Natural killer cell (primary cell): ENCODE measurements around the gene LSM4. TPM values are rescaled to one million over a fixed set of nuclear protein-coding genes. Genes with fewer than 3 reads are reported as not detected.

Experiments used
- ATAC-seq, 3 donors: fragments of 150-1000 bp in 2 of 3; fragments of 200-7000 bp in 1 of 3; cut with Tn5 transposase; 1 replicate in 1 of 3; 2 replicates in 2 of 3; pipeline ENCODE4 v1.10.0; 2021; ENCODE audit warnings: mild to moderate bottlenecking in 2 of 3, moderate library complexity in 2 of 3
- DNase-seq, 2 donors: peaks; one replicate each; pipeline versions ENCODE4 v3.0.0 to v3.0.0-alpha.2; 2013 to 2021; ENCODE audit warnings: mixed read lengths in 1 of 2
- H3K27ac ChIP-seq: one replicate; pipeline ENCODE4 v1.5.1; 2013; ENCODE audit warnings: mild to moderate bottlenecking, low read length
- H3K27me3 ChIP-seq: one replicate; pipeline ENCODE4 v1.6.1; 2013; ENCODE audit warnings: low read length; ENCODE audit not compliant: control insufficient read depth, insufficient read depth
- H3K36me3 ChIP-seq: one replicate; pipeline ENCODE4 v1.6.1; 2013; ENCODE audit warnings: low read length; ENCODE audit not compliant: control insufficient read depth, insufficient read depth
- H3K4me1 ChIP-seq: one replicate; pipeline ENCODE4 v1.6.1; 2013; ENCODE audit warnings: low read length; ENCODE audit not compliant: control insufficient read depth, insufficient read depth
- H3K4me3 ChIP-seq: one replicate; pipeline ENCODE4 v1.5.1; 2013; ENCODE audit warnings: low read length
- H3K9me3 ChIP-seq: one replicate; pipeline ENCODE4 v1.6.1; 2013; ENCODE audit warnings: low read length; ENCODE audit not compliant: control insufficient read depth, insufficient read depth
- H3K27ac Mint-ChIP-seq, 2 donors: one replicate each; pipeline ENCODE4 v1.8.0; 2022; ENCODE audit warnings: mild to moderate bottlenecking in 2 of 2, mixed read lengths in 2 of 2, moderate library complexity in 1 of 2
- H3K27me3 Mint-ChIP-seq, 2 donors: one replicate each; pipeline ENCODE4 v1.8.0; 2022; ENCODE audit warnings: low read depth in 2 of 2, mixed read lengths in 2 of 2
- H3K36me3 Mint-ChIP-seq: one replicate; pipeline ENCODE4 v1.8.0; 2022; ENCODE audit warnings: mixed read lengths
- H3K4me1 Mint-ChIP-seq, 2 donors: one replicate each; pipeline ENCODE4 v1.8.0; 2022; ENCODE audit warnings: mixed read lengths in 2 of 2
- H3K4me3 Mint-ChIP-seq: one replicate; pipeline ENCODE4 v1.8.0; 2022; ENCODE audit warnings: mild to moderate bottlenecking, moderate library complexity, mixed read lengths
- H3K9me3 Mint-ChIP-seq, 2 donors: one replicate each; pipeline ENCODE4 v1.8.0; 2022; ENCODE audit warnings: mixed read lengths in 2 of 2
- CTCF ChIP-seq: fragments of 200-600 bp; IDR thresholded peaks from one replicate; pipeline ENCODE4 v1.8.0; 2022; ENCODE audit warnings: antibody characterized with exemption
- whole genome bisulfite sequencing: methylation state at CpG from one replicate; pipeline ENCODE4 v1.1.7; 2013; ENCODE audit warnings: missing lambda C conversion rate; ENCODE audit not compliant: insufficient coverage; 5-methylcytosine and 5-hydroxymethylcytosine counted together
- intact Hi-C: fragments of 100-400 bp; cut with micrococcal nuclease; formaldehyde crosslinking; loops from one replicate; pipeline ENCODE4 v1.14.2; 2022
- total RNA-seq, 4 donors: library from RNA; stranded (reverse); fragments of 120-200 nt in 1 of 4; gene quantifications; one replicate each; pipeline versions ENCODE4 v1.2.3 to v1.2.4, GENCODE V29; 2013 to 2022

Gene LSM4
- total RNA-seq, 3 donors from 2014 or later (not counting 1 experiment from before 2014, with no cell fraction given) = 42.4 to 60.8 (median 44.8) TPM

- peak overlapping the region in 1 of 2 donors; percentile 99 for H3K27ac Mint-ChIP-seq
- ATAC-seq (no peak), DNase-seq (no peak)
- TF ChIP-seq CTCF = no peak
- Histone ChIP-seq H3K27me3 (no peaks in the 10 kb centered on the region), H3K36me3 (peaks cover 30% of the 10 kb centered on the region), H3K9me3 (no peaks in the 10 kb centered on the region), H3K27ac (no peak overlapping the region), H3K4me1 (peaks cover 9% of the 10 kb centered on the region), H3K4me3 (no peak overlapping the region)
- peaks cover 0 to 16% of the 10 kb centered on the region in 2 donors for H3K4me1 Mint-ChIP-seq
- no peaks in the 10 kb centered on the region for H3K9me3 Mint-ChIP-seq
- no peaks in the 10 kb centered on the region for H3K27me3 Mint-ChIP-seq
- intact Hi-C loops = no loop called here
- H3K36me3 Mint-ChIP-seq = no peaks in the 10 kb centered on the region
- 95% methylated on average over 9 of the region's 9 CpGs for WGBS
- peak overlapping the region; percentile 57 for H3K4me3 Mint-ChIP-seq
Observed at GRCh38 chr19:18270326-18270725, 52.5 kb downstream of the LSM4 start.

GRCh38 chr19:18269070-18269723, 53.7 kb downstream of the LSM4 start:
- peaks cover under 1% of the 10 kb centered on the region for H3K4me1 ChIP-seq
- Mint-ChIP-seq H3K27me3 (no peaks in the 10 kb centered on the region), H3K4me3 (peak overlapping the region; percentile 63), H3K36me3 (no peaks in the 10 kb centered on the region), H3K27ac (peak overlapping the region in 1 of 2 donors; percentile 99), H3K9me3 (no peaks in the 10 kb centered on the region), H3K4me1 (peaks cover 0 to 7% of the 10 kb centered on the region in 2 donors)
- no peaks in the 10 kb centered on the region for H3K9me3 ChIP-seq
- WGBS = 73% methylated on average over 2 of the region's 2 CpGs
- H3K4me3 ChIP-seq = no peak overlapping the region
- H3K36me3 ChIP-seq = peaks cover 33% of the 10 kb centered on the region
- H3K27me3 ChIP-seq = no peaks in the 10 kb centered on the region
- intact Hi-C loops = no loop called here
- H3K27ac ChIP-seq = no peak overlapping the region
- DNase-seq (no peak), ATAC-seq (no peak)
- TF ChIP-seq CTCF = no peak

DNA sequence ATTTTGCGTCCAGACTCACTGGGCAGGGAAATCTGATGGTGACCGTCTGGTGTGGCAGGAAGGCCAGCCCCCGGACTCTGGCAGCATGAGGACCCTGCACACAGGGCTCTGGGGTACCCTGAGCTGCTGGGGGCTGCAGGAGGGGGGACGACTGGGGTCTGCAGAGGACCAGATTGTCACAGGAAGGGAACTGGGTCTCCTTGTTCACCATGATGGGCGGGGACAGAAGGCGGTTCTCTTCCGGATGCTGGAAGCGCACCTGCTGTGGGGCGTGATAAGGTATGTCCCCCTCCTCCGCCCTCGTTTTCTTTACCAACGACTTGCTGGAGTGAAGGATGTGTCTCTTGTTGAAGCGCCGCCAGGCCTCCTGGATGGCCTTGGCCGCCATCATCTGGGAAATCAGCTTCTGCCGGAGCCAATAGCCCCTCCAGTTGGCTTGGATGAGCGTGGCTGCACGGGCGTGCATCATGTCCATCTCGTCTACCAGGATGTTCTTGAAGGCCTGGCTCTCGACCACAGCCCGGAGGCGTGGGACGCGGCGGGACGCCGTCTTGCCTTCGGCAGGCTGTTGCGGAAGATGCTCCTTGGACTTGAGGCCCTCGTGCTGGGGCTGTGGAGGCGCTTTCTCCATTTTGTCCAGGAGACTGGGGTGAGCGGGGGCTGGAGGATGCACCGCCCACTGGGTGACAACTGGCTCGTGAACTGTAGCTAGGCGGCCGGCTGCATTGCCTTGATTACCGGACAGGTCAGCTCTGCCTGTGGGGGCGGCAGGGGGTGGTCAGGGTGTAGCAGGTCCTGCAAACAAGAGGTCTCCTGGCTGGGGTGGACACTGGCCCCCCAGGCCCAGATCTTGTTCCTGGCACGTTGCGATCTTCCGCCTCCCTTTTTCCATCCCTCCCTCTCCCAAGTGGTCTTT, 55.8 kb downstream of the LSM4 start:
- no peak overlapping the region for H3K4me3 ChIP-seq
- H3K4me1 Mint-ChIP-seq = peaks cover 0 to 5% of the 10 kb centered on the region in 2 donors
- DNase-seq (peak in 1 of 2 donors; percentile 19), ATAC-seq (peak in 1 of 3 donors; percentile 6)
- H3K36me3 ChIP-seq = peaks cover 33% of the 10 kb centered on the region
- no peak for TF ChIP-seq CTCF
- no peaks in the 10 kb centered on the region for H3K9me3 Mint-ChIP-seq
- H3K27me3 Mint-ChIP-seq = no peaks in the 10 kb centered on the region
- H3K9me3 ChIP-seq = no peaks in the 10 kb centered on the region
- H3K27me3 ChIP-seq = no peaks in the 10 kb centered on the region
- intact Hi-C loops = no loop called here
- H3K36me3 Mint-ChIP-seq = no peaks in the 10 kb centered on the region
- 97% methylated on average over 42 of the region's 42 CpGs for WGBS
- no peak overlapping the region for H3K4me3 Mint-ChIP-seq
- no peaks in the 10 kb centered on the region for H3K4me1 ChIP-seq
- peak overlapping the region in 1 of 2 donors; percentile 99 for H3K27ac Mint-ChIP-seq
- no peak overlapping the region for H3K27ac ChIP-seq
